H1 (cell line): Measurements from ENCODE around the gene TRPV4. TPM values are rescaled to one million over a fixed set of nuclear protein-coding genes. Genes with fewer than 3 reads are reported as not detected.

ENCODE experiments used
- ASH2L ChIP-seq: fragments of 200-600, 300-600 bp; sonication (generic); IDR thresholded peaks from one replicate; pipeline ENCODE4 v1.7.1; 2017; ENCODE audit warnings: low read length
- BACH1 ChIP-seq: IDR thresholded peaks from 2 replicates; pipeline ENCODE4 v1.6.1; 2012; ENCODE audit warnings: low read length, improper control_type of control experiment
- CTBP2 ChIP-seq: IDR thresholded peaks from 2 replicates; pipeline ENCODE4 v1.7.0; 2011; ENCODE audit warnings: borderline replicate concordance, mild to moderate bottlenecking, moderate library complexity, mixed read lengths, low read length; ENCODE audit not compliant: insufficient read depth, insufficient read length
- HDAC2 ChIP-seq, 2 experiments: fragments of 300-600 bp in 1 of 2; sonication (generic) in 1 of 2; IDR thresholded peaks; 2 replicates each; pipeline ENCODE4 v1.6.1; 2011 to 2012; ENCODE audit warnings: low read depth in 2 of 2, low read length in 2 of 2, mild to moderate bottlenecking in 2 of 2, moderate library complexity in 2 of 2, borderline replicate concordance in 1 of 2, inconsistent platforms in 1 of 2
- KDM1A ChIP-seq: fragments of 200-600, 300-600 bp; sonication (generic); IDR thresholded peaks from 2 replicates; pipeline ENCODE4 v1.7.1; 2016; ENCODE audit warnings: mild to moderate bottlenecking, low read length, borderline replicate concordance
- NANOG ChIP-seq: IDR thresholded peaks from 2 replicates; pipeline ENCODE4 v1.6.1; 2011; ENCODE audit warnings: low read length, low read depth, mild to moderate bottlenecking, inconsistent platforms; ENCODE audit not compliant: insufficient read depth, poor library complexity, severe bottlenecking
- SP1 ChIP-seq: IDR thresholded peaks from 2 replicates; pipeline ENCODE4 v1.6.1; 2011; ENCODE audit warnings: low read depth, low read length
- SP4 ChIP-seq: IDR thresholded peaks from 2 replicates; pipeline ENCODE4 v1.6.1; 2012; ENCODE audit warnings: low read length, inconsistent platforms
- polyA plus RNA-seq, 7 experiments: library from polyadenylated mRNA; depleted of rRNA in 3 of 7; stranded (reverse) in 5 of 7; unstranded in 2 of 7; fragments of >200 nt in 5 of 7; fragments of 200-250 nt in 2 of 7; gene quantifications; 1 replicate in 5 of 7; 2 replicates in 1 of 7; 4 replicates in 1 of 7; pipeline versions ENCODE4 v1.2.1 to v1.2.3, GENCODE V29; 2011 to 2013; ENCODE audit warnings: missing spikeins in 2 of 7, mixed read lengths in 2 of 7
- total RNA-seq: library from RNA; stranded (reverse); fragmentation: NEBNext Ultra II Directional; extraction: Animal tissue kit (Norgen Biotek cat#: 25700); gene quantifications from 2 replicates; pipeline ENCODE4 v1.2.1, GENCODE V29; 2021
- TF ChIP-seq, protein P1 (sequence below), 3 experiments: IDR thresholded peaks; 1 replicate in 2 of 3; 2 replicates in 1 of 3; pipeline versions ENCODE4 v1.5.1 to v1.6.1; 2011; ENCODE audit warnings: low read length in 3 of 3, mild to moderate bottlenecking in 3 of 3, inconsistent platforms in 2 of 3, low read depth in 1 of 3, moderate library complexity in 1 of 3; ENCODE audit not compliant: insufficient read depth in 1 of 3; ENCODE audit errors: control extremely low read depth in 1 of 3
- TF ChIP-seq, protein P2 (sequence below): IDR thresholded peaks from 2 replicates; pipeline ENCODE4 v1.6.1; 2012; ENCODE audit warnings: inconsistent platforms

Gene TRPV4
- total and polyA plus RNA-seq, 2 of the 8 experiments (the other 6 are each of a cell fraction or from before 2014, with no cell fraction given), result 2.1 to 6.2 TPM

DNA sequence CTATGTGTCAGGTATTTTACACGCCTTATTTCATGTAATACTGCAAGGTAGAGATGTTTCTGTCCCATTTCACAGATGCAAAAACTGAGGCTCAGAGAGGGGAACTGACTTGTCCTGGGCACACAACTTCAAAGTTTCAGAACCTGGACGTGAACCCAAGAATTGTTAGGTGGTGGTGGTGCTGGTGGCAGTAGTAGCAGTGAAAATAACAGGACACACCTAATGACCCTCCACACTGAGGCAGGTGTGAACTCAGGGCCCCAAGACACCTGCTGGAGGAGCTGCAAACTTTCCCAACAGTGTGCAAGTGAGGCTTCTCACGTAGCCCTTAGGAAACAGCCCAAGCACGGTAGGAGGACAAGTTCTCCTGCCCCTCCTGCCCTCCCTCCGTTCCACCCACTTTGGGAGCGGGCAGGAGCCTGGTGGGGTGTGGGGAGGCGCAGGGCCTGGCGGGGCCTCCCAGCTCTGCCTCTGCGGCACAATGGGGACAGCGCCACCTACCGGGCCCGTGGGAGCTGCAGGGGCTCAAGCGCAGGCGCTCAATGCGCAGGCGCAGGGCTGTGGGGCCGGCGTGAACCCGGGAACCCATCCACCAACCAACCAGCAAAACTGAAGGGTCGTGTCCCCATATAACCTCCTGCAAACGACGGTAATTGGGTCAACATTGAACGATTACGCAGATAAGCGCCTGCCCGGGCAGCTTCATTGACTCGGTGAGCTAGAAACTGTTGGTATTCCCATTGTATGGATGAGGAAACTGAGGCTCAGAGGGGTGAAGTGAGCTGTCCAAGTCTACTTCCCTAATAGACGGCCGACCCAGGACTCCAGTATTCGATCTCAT is 12.0 kb upstream of the TRPV4 start (continued):
- TF ChIP-seq ASH2L (no peak), CTBP2 (no peak), BACH1 (peak; percentile 60; the same call in 1 of the 2 replicates), NANOG (no peak), KDM1A (peak; percentile 98), SP4 (peak; percentile 77), SP1 (no peak), HDAC2 (IDR thresholded peaks at IDR 0.05; ENCODE audit: borderline replicate concordance in 1 of 2, low read depth in 2 of 2, low read length in 2 of 2) (0 out of 4 replicates have a peak, but pooled peaks of 1 of the 2 experiments have one; percentile 71)
- TF ChIP-seq, protein P1, sequence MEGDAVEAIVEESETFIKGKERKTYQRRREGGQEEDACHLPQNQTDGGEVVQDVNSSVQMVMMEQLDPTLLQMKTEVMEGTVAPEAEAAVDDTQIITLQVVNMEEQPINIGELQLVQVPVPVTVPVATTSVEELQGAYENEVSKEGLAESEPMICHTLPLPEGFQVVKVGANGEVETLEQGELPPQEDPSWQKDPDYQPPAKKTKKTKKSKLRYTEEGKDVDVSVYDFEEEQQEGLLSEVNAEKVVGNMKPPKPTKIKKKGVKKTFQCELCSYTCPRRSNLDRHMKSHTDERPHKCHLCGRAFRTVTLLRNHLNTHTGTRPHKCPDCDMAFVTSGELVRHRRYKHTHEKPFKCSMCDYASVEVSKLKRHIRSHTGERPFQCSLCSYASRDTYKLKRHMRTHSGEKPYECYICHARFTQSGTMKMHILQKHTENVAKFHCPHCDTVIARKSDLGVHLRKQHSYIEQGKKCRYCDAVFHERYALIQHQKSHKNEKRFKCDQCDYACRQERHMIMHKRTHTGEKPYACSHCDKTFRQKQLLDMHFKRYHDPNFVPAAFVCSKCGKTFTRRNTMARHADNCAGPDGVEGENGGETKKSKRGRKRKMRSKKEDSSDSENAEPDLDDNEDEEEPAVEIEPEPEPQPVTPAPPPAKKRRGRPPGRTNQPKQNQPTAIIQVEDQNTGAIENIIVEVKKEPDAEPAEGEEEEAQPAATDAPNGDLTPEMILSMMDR (IDR thresholded peaks at IDR 0.05; ENCODE audit: control extremely low read depth in 1 of 3, insufficient read depth in 1 of 3, low read depth in 1 of 3, low read length in 3 of 3), result peak; percentile 95 to 96 (median 95)
- TF ChIP-seq, protein P2, sequence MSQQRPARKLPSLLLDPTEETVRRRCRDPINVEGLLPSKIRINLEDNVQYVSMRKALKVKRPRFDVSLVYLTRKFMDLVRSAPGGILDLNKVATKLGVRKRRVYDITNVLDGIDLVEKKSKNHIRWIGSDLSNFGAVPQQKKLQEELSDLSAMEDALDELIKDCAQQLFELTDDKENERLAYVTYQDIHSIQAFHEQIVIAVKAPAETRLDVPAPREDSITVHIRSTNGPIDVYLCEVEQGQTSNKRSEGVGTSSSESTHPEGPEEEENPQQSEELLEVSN, result peak; percentile 49
